RWPE1 (cell line): Measurements from ENCODE around the gene COL25A1.

Experiments used
- CTCF ChIA-PET: fragments of 350-600 bp; sonication (Branson Sonifier 250); formaldehyde crosslinking; extraction: SDS; loops from one replicate; lab custom pipeline; 2021; lab: Yijun Ruan, JAX
- POLR2A ChIA-PET: fragments of 400-600 bp; formaldehyde crosslinking; extraction: SDS; loops from one replicate; lab custom pipeline; 2020; ENCODE audit warnings: antibody characterized with exemption; ENCODE audit not compliant: low non-redundant PET; lab: Yijun Ruan, JAX
- DNase-seq: peaks from one replicate; pipeline ENCODE4 v3.0.0; 2012; ENCODE audit warnings: low spot score
- H3K27ac ChIP-seq: fragments of 450-650 bp; 2 replicates; pipeline ENCODE4 v1.5.1; 2017
- TF ChIP-seq, protein P1 (sequence below): fragments of 450-650 bp; conservative IDR thresholded peaks from 2 replicates; pipeline ENCODE4 v1.5.1; 2017; ENCODE audit warnings: low read depth, mild to moderate bottlenecking

The COL25A1 gene

DNA sequence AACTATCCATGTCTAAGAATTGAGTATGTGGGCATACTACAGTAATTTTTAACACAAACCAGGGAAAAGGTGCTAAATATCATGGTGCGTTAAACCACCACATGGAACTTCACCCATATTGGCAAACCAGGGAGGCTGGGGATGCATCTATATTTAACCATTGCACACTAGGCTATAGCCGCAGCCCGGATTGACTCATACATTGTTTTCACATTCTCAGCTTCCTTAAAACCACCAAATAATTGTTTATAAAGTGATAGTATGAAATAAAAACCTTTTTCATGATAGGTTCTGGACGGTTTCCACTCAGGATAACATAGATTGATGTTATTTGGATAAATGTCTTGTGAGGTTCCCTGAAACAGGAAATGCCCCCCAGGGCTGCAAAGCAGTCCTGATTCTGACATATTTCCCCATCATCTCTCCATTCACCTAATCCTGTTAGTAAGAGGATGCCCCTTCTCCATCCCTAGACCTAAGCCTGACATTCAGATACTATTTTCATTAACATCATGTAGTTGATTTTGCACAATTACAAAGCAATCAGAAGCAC is 7.9 kb downstream of the COL25A1 start:
- no peak for DNase-seq
- H3K27ac ChIP-seq, result no peak overlapping the region
- CTCF ChIA-PET, result interaction anchor here (0.7 kb wide), 2 partner anchors 45 to 467 kb away, joined by 3 read pairs; no protein-coding TSS in a partner anchor
- TF ChIP-seq, protein P1, sequence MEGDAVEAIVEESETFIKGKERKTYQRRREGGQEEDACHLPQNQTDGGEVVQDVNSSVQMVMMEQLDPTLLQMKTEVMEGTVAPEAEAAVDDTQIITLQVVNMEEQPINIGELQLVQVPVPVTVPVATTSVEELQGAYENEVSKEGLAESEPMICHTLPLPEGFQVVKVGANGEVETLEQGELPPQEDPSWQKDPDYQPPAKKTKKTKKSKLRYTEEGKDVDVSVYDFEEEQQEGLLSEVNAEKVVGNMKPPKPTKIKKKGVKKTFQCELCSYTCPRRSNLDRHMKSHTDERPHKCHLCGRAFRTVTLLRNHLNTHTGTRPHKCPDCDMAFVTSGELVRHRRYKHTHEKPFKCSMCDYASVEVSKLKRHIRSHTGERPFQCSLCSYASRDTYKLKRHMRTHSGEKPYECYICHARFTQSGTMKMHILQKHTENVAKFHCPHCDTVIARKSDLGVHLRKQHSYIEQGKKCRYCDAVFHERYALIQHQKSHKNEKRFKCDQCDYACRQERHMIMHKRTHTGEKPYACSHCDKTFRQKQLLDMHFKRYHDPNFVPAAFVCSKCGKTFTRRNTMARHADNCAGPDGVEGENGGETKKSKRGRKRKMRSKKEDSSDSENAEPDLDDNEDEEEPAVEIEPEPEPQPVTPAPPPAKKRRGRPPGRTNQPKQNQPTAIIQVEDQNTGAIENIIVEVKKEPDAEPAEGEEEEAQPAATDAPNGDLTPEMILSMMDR, result no peak
- POLR2A ChIA-PET, result no interaction called here

DNA sequence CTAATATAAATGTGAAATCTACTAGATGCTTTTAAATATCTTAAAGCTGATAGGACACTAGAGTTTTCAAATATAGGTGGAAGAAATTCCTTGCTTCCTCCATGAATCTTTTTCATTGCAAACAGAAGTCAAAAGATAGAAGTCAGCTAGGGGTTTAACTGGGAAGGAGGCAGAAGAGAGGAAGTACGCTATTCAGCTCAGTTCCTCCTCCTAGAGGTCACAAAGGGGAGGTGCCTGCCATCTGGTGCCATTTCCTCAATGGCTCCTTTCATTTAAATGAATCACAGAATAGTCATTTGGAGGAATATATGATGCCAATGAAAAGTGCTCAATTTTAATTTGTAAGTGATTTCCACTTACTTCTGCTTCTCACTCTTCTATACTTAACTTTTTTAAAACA is 8.5 kb downstream of the COL25A1 start:
- DNase-seq, result no peak
- no peak overlapping the region for H3K27ac ChIP-seq
- ChIA-PET CTCF (interaction anchor here (0.7 kb wide), 2 partner anchors 46 to 467 kb away, joined by 3 read pairs; no protein-coding TSS in a partner anchor), POLR2A (no interaction called here)
- TF ChIP-seq, protein P1, result no peak

DNA sequence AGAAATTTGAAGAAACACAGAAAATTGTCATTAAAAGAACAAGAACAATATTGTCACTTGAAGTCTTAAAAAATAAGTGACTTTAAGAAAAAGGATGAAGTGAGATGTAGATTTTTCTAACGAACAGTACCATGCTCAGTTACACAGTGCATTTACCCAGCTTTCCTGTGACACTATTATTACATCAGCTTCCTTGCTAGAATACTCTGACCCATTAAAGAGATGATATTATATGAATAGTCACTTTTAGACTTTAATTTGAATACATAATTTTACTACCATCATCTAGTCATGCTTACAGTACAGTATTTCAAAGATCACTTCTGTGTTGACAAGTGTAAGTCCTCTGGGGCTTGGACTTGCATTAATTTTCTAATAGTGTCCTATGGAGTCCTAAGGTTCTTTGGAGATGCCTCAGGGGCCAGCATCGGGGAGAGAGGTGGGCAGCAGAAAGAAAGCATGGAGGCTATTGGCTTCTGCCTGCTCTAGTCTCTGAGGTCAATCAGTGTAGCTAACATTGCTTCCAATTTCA is 10.7 kb downstream of the COL25A1 start:
- H3K27ac ChIP-seq, result no peak overlapping the region
- DNase-seq, result no peak
- ChIA-PET POLR2A (no interaction called here), CTCF (no interaction called here)
- TF ChIP-seq, protein P1, result no peak

DNA sequence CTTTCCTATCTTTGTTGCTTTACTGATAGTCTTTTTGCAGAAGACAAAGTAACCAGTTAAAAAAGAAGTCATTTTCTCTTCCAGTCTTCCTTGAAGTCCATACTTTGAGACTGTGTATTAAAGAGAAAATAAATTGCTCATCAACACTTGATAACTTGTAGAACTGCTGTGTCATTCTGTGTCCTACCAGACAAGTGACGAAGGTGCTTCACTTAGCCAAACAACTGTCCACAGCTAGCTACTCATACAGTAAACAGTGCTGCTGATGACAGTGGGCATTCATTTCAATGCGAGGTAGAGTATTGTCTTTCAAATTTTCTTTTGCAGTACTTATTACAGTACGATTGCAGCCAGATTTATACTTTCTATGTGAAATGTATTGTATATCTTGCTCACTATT is 11.5 kb downstream of the COL25A1 start:
- H3K27ac ChIP-seq, result no peak overlapping the region
- CTCF ChIA-PET, result no interaction called here
- POLR2A ChIA-PET, result no interaction called here
- TF ChIP-seq, protein P1, result no peak
- DNase-seq, result no peak

DNA sequence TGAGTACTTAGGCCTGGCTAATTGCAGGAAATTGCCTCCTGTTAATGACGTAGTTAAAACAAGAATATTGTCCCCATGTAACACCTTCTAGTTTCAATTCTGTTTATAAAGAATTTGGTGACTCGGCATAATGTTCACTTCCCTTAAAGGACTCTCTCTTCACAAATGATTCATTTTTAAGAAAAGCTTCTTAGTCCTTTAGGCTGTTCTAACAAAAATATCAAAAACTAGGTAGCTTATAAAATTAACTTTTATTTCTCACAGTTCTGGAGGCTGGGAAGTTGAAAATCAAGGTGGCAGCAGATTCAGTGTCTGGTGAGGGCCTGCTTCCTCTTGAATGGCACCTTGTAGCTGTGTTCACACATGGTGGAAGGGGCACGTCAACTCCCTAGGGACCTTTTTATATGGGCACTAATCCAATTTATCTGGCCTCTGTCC is 23.8 kb downstream of the COL25A1 start:
- H3K27ac ChIP-seq, result no peak overlapping the region
- DNase-seq, result no peak
- CTCF ChIA-PET, result no interaction called here
- POLR2A ChIA-PET, result no interaction called here
- TF ChIP-seq, protein P1, result no peak

DNA sequence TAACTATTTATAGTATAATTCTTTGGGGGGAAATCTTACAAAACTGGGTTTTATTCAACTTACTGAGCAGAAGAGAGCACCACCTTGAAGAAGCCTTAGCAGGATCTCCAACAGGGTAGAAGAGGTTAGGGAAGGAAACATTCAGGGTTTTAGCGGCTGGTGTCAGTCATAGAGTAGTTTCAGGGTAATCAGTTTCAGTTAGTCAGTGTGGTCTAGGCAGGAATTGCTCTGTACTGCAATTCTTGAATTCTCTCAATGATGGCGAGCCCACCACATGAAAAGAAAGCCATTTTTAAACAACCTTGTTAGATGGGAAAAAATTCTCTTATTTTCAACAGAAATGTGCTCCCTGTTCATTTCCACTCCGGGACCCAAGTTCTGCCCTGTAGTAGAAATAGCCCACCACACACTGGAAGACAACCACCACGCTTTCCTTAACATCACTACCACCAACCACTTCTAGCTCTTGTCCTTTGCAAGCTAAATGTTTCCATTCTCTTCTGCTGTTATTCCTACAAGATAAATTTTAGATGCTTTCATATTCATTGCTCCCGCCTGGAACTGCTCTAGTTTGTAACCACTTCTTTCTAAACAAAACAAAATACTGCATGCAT is 25.9 kb downstream of the COL25A1 start:
- ChIA-PET POLR2A (no interaction called here), CTCF (no interaction called here)
- TF ChIP-seq, protein P1, result no peak
- H3K27ac ChIP-seq, result no peak overlapping the region
- DNase-seq, result no peak
